Stimulated activated CD4-positive, alpha-beta T cell treated with anti-CD3 and anti-CD28 coated beads, TNF-alpha, amount 100 ng/mL, for 48 hours (primary cell): ENCODE measurements around the gene MRS2.
"Not testable (repeated sequence)": the region's sequence is repeated elsewhere in the genome, so short reads cannot be mapped to it uniquely, and the experiment has no call there.

Source experiments
- DNase-seq, 3 donors: peaks; one replicate each; pipeline ENCODE4 v3.0.0-alpha.2; 2020; ENCODE audit warnings: low read depth in 3 of 3

The MRS2 gene

GRCh38 chr6:24402697-24403500, at the start of gene MRS2:
Gene MRS2, plus strand, starts transcription at chr6:24402936. Its CDS starts 111 bp downstream, at chr6:24403047.
- peak; percentile 52 to 70 (median 64) for DNase-seq

DNA sequence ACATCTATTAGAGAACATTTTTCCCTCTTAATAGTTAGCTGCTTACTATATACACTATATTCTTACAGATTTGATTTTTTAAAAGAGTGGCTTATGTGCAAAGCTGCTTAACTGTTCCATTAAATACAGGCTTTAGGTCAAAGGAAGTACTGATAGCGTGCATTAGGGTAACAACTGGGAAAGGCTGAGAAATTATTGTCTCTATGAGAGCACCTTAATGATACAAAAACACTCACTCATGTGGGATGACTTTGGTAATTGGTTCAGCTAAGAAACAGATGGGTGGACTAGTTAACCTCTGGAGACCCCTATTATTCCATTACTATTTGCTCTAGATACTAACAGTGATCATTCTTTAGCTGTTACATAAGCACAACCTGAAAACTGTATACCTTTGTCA, 48.9 kb upstream of the MRS2 start:
- no peak for DNase-seq

GRCh38 chr6:24355393-24355792, 47.3 kb upstream of the MRS2 start:
- no peak for DNase-seq

GRCh38 chr6:24356310-24356973, 46.3 kb upstream of the MRS2 start:
- no peak for DNase-seq

DNA sequence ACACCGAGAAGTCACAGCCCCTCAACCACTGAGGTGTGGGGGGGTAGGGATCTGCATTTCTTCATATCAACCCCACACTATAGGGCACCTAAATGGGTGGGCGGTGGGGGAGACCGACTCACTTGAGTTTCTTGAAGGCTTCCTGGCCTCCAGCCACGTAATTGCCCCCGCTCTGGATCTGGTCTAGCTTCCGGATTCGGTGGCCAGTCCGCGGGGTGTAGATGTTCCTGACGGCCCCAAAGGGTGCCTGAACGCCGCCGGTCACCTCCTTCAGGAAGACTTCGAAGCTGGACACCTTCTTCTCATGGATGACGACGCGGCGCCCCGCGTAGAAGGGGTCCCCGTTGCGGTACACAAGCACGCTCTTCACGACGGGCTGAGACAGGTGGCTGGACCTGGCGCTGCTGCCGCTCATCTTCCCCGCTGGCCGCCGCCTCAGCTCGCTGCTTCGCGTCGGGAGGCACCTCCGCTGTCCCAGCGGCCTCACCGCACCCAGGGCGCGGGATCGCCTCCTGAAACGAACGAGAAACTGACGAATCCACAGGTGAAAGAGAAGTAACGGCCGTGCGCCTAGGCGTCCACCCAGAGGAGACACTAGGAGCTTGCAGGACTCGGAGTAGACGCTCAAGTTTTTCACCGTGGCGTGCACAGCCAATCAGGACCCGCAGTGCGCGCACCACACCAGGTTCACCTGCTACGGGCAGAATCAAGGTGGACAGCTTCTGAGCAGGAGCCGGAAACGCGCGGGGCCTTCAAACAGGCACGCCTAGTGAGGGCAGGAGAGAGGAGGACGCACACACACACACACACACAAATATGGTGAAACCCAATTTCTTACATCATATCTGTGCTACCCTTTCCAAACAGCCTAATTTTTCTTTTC, 45.2 kb upstream of the MRS2 start, which contains the start of gene DCDC2:
DCDC2 (minus strand) TSS at position 724 of the 883 bp plus-strand sequence; CDS start at position 415, 309 bp downstream.
- DNase-seq: no peak

- no peak for DNase-seq
These were observed 44.4 kb upstream of the MRS2 start for GRCh38 chr6:24358219-24358821.

DNA sequence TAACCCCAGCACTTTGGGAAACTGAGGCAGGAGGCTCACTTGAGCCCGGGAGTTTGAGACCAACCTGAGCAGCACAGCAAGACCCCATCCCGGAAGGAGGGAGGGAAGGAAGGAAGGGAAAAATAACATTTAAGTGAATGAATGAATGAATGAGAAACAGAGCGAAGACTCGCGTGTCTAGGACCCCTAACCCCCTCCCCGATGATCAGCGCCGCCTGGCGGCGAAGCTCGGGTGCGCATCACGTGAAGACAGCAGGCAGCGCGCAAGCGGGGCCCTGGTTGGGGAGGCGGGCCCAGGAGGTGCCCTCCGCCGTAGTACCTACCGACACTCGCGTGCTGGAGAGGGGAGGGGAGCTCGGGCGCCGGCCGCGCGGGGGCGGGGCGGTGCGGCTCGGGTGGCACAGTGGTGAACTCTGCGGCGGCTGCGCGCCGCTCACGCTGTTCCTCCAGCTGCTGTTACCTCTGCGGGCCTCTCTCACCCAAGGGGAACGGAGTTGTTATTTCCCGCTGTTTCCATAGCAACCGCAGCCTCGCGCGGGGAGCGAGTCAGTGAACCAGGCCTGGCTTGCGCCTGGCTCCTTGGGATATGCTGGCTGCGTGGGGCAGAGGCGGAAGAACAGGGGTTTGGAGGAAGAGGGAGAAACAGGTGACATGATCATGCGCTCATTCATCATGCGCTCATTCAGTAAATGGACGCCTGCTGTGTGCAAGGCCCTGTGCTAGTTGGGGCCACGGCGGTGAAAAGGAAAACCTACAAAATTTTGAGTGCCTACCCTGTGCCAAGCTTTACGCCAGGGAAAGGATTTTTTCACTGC, 42.9 kb upstream of the MRS2 start:
- DNase-seq: peak; percentile 82 to 87 (median 83)

DNA sequence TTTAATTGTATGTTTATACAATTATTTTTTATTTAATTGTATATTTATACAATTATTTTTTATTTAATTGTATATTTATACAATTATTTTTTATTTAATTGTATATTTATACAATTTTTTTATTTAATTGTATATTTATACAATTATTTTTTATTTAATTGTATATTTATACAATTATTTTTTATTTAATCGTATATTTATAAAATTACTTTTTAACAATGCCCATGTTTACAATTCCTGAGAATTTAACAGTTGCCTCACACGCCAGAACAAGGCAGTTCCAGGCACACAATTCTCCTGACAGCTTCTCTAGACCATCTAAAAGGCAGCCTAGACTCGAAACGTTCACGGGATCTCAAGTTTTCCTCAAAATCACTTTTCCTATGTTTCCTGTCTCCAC, 40.4 kb upstream of the MRS2 start:
- not testable (repeated sequence) for DNase-seq

DNA sequence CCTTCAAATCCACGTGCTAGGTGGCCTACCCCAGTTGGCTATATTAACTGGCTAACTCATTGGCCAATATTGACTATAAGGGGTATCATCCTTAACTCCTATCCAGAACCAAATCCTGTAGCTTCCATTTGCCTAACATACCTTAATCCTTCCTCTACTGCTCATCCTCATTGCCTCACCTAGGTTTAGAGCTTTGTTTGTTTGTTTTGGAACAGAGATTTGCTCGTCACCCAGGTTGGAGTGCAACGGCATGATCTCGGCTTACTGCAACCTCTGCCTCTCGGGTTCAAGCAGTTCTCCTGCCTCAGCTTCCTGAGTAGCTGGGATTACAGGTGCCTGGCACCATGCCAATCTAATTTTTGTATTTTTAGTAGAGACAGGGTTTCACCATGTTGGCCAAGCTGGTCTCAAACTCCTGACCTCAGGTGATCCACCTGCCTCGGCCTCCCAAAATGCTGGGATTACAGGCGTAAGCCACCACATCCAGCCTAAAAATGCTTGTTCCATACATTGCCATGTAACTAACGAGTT, 37.6 kb upstream of the MRS2 start:
- DNase-seq: not testable (repeated sequence)

GRCh38 chr6:24374612-24375011, 28.1 kb upstream of the MRS2 start:
- DNase-seq: no peak

DNA sequence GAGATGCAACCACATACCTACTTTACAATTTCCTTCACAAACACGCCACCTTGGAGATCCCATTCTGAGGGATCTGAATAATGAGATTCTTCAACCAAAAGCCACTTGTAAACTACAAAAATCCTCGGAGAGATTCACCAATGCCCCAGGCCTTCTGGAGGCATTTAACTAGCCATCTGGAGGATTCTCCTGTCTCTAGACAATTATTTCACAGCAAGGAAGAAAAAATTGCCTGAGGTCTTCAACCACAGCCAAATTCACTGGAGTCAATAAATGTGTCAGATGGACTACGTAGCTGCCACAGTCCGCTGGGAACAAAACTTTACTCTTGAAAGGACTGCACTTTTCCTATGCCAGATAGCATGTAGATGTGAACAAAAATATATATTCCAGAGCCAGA, 25.9 kb upstream of the MRS2 start:
- no peak for DNase-seq

DNA sequence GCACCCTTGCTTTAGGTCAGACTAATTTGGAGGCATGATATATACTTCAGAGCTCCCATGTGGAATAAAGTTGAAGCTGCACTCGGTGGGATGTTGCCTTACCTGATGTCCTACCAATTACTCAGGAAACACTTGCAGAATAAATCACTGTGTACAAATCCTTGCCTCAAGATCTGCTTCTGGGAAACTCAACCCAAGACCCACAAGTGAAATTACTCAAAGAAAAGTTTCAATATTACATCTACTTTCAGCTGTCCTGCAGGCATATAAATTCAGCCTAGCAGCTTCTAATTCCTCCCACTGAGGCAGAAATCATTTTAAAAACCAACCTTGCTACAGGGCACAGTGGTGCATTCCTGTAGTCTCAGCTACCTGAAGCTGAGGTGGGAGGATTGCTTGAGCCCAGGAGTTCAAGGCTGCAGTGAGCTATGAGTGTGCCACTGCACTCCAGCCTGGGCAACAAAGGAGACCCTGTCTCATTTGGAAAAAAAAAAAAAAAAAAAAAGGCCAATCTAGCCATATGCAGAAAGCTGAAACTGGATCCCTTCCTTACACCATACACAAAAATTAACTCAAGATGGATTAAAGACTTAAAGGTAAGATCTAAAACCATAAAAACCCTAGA, 24.2 kb upstream of the MRS2 start:
- no peak for DNase-seq

DNA sequence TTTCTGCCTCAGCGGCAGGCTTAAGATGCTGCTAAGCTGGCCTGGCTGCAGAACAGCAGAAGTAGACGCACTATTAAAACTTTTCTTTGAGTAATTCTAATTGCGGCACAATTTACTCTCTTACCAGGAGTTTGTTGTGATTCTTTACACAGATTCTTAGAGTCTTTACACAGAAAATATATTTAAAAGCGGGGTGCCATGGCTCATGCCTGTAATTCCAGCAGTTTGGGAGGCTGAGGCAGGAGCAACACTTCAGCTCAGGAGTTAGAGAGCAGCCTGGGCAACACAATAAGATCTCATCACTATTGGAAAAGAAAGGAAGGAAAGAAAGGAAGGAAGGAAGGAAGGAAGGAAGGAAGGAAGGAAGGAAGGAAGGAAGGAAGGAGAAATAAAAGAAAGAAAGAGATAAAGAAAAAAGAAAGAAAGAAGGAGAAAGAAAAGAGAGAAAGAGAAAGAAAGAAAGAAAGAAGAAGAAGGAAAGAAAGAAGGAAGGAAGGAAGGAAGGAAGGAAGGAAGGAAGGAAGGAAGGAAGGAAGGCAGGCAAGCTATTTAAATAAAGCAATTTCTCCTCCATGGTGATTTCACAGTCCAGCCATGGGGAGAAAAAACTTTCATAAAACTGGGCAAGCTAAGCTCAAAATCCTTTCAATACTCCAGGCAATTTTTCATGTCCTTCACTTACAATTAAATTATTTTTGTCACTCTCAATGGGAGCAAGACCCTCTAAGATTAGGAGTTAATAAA, 21.1 kb upstream of the MRS2 start:
- no peak for DNase-seq

GRCh38 chr6:24382220-24382540, 20.6 kb upstream of the MRS2 start:
- no peak for DNase-seq

DNA sequence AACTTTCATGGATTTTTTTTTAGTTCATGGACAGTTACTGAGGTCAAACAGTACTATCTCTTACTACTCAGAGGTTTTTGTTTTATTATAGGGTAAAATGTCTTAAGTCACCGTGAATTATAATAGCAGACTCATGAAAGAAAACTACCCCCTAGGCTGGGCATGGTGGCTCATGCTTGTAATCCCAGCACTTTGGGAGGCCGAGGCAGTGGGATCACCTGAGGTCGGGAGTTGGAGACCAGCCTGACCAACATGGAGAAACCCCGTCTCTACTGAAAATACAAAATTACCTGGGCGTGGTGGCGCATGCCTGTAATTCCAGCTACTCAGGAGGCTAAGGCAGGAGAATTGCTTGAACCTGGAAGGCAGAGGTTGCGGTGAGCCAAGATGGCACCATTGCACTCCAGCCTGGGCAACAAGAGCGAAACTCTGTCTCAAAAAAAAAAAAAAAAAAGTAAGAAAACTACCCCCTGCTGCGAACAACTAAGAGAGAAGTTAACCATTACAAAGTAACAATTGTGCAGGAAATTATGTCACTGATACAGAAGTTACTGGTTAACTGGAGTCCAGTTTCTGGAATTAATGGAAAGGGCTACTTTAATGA, 19.7 kb upstream of the MRS2 start:
- not testable (repeated sequence) for DNase-seq

GRCh38 chr6:24384369-24385130, 18.2 kb upstream of the MRS2 start:
- DNase-seq: not testable (repeated sequence)

DNA sequence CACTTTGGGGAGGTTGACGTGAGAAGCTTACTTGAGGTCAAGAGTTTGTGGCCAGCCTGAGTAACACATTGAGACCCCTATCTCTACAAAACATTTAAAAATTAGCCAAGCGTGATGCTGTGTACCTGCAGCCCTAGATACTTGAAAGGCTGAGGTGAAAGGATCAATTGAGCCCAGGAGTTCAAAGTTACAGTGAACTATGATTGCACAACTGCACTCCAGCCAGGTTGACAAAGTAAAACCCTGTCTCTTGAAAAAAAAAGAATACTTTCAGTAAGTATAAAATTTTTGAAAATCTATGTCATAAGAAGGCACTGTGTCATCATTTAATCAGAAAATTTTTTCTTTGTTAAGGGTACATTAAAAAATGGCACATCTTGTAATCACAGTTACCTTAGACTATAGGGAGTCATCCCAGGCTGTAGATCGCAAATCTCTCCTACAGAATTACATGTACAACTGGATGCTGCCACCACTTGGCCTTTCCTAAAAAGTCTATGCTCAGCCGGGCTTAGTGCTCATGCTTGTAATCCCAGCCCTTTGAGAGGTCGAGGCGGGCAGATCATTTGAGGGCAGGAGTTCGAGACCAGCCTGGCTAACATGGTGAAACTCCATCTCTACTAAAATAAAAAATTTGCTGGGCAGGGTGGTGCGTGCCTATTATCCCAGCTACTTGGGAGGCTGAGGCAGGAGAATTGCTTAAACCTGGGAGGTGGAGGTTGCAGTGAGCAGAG, 17.0 kb upstream of the MRS2 start:
- no peak for DNase-seq

- DNase-seq: no peak
These were observed 14.9 kb upstream of the MRS2 start for GRCh38 chr6:24387818-24388217.
